Cardiac muscle cell (in vitro differentiated cells and primary cell): Measurements from ENCODE around the gene EFNA4. TPM values are rescaled to one million over a fixed set of nuclear protein-coding genes. Genes with fewer than 3 reads are reported as not detected.
A peak's percentile ranks its signal among the peaks of the same experiment; 100 is the strongest.

Source experiments
- DNase-seq, 2 donors: peaks; one replicate each; pipeline versions ENCODE4 v3.0.0 to v3.0.0-alpha.2; 2010 to 2017; ENCODE audit warnings: low read depth in 1 of 2, low spot score in 1 of 2
- H3K27ac ChIP-seq: fragments of 200-600 bp; sonication (generic); 2 replicates; pipeline ENCODE4 v1.5.1; 2016
- H3K27me3 ChIP-seq: fragments of 200-600 bp; sonication (generic); 2 replicates; pipeline ENCODE4 v1.6.0; 2016; ENCODE audit warnings: control low read depth
- H3K36me3 ChIP-seq: fragments of 200-600 bp; sonication (generic); 2 replicates; pipeline ENCODE4 v1.5.1; 2016; ENCODE audit warnings: control low read depth
- H3K4me1 ChIP-seq: fragments of 200-600 bp; sonication (generic); 2 replicates; pipeline ENCODE4 v1.8.1; 2017; ENCODE audit warnings: low read depth, mild to moderate bottlenecking, mixed run types
- H3K4me3 ChIP-seq: fragments of 200-600 bp; sonication (generic); 2 replicates; pipeline ENCODE4 v1.5.1; 2016; ENCODE audit warnings: mild to moderate bottlenecking
- H3K9me3 ChIP-seq: fragments of 200-600 bp; sonication (generic); 2 replicates; pipeline ENCODE4 v1.5.1; 2017; ENCODE audit warnings: low read depth, mild to moderate bottlenecking, control low read depth
- polyA plus RNA-seq: library from polyadenylated mRNA; unstranded; fragments of >200 nt; fragmentation: Nextera tagmentation; extraction: Ambion mirVana; gene quantifications from 2 replicates; pipeline ENCODE4 v1.2.1, GENCODE V29; 2016
- total RNA-seq: library from RNA; depleted of rRNA; stranded (reverse); fragments of >200 nt; gene quantifications from 2 replicates; pipeline ENCODE4 v1.2.3, GENCODE V29; 2016
- TF ChIP-seq, protein P1 (sequence below): IDR thresholded peaks from 2 replicates; pipeline ENCODE4 v1.5.1; 2012; ENCODE audit warnings: low read depth, mild to moderate bottlenecking, low read length

Gene EFNA4
- total and polyA plus RNA-seq, 2 experiments from 2014 or later: 29.2 to 29.6 TPM

DNA sequence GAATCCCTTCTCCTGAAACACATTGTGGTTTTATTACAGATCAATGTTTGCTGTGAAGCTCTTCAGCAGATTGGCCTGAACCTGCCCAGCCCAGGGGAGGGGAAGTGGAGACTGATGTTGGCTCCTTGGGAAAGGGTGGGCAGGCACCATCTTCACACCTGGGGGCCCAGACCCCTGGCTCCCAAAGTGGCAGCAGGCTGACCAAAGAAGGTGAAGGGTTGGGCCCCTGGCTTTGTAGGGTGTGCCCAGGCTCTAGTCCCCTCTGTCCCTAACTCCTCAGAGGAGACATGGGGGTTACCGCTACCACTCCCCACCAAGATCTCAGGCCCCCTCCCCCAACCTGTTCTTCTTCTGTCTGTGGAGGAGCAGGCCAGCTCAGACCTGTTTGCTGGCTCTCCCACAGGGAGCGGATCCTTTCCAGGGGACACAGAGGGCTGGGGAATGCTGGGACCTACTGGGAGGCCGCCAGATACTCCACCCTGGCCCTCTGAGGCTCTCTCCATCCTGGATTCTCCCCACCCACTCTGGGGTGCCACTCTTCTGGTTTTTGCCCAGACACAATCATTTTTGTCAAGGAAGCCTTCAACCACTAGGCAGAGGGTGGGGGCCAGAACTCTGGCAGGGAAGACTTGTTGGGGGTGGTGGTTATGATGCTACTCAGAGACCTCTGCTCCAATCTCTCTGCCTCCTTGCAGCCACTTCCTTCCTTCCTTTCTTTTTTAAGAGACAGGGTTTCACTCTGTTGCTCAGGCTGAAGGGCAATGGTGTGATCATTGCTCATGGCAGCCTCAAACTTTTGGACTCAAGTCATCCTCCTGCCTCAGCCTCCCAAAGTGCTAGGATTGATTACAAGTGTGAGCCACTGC is 10.1 kb downstream of the EFNA4 start:
- no peak for DNase-seq
- no peaks in the 10 kb centered on the region for H3K9me3 ChIP-seq
- H3K4me3 ChIP-seq: no peak overlapping the region
- TF ChIP-seq, protein P1, sequence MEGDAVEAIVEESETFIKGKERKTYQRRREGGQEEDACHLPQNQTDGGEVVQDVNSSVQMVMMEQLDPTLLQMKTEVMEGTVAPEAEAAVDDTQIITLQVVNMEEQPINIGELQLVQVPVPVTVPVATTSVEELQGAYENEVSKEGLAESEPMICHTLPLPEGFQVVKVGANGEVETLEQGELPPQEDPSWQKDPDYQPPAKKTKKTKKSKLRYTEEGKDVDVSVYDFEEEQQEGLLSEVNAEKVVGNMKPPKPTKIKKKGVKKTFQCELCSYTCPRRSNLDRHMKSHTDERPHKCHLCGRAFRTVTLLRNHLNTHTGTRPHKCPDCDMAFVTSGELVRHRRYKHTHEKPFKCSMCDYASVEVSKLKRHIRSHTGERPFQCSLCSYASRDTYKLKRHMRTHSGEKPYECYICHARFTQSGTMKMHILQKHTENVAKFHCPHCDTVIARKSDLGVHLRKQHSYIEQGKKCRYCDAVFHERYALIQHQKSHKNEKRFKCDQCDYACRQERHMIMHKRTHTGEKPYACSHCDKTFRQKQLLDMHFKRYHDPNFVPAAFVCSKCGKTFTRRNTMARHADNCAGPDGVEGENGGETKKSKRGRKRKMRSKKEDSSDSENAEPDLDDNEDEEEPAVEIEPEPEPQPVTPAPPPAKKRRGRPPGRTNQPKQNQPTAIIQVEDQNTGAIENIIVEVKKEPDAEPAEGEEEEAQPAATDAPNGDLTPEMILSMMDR: no peak
- no peak overlapping the region for H3K27ac ChIP-seq
- peaks cover 23% of the 10 kb centered on the region for H3K4me1 ChIP-seq
- no peaks in the 10 kb centered on the region for H3K36me3 ChIP-seq
- peaks cover 3% of the 10 kb centered on the region for H3K27me3 ChIP-seq

DNA sequence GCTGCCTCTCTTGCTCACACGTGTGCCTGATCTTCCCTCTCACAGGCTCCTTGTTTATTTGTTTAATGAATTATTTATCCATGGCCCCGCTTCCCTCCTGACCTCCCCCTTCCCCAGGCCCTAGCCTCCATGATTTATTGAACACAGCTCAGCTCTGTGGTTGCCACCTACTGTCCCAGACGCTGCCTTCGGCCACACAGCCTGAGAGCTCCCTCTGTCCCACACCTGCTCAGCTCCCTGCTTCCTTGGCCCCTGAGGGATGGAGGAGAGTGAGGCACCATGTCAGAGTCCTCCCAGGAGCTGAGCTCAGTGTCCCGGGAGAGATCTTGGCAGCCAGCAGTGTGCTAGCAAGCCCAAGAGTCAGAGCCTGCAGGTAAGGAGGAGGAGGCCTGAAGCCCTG is 12.0 kb downstream of the EFNA4 start:
- Histone ChIP-seq H3K27me3 (peaks cover 3% of the 10 kb centered on the region), H3K4me3 (no peak overlapping the region), H3K27ac (no peak overlapping the region), H3K4me1 (peaks cover 17% of the 10 kb centered on the region), H3K36me3 (no peaks in the 10 kb centered on the region), H3K9me3 (no peaks in the 10 kb centered on the region)
- TF ChIP-seq, protein P1: no peak
- DNase-seq: no peak

DNA sequence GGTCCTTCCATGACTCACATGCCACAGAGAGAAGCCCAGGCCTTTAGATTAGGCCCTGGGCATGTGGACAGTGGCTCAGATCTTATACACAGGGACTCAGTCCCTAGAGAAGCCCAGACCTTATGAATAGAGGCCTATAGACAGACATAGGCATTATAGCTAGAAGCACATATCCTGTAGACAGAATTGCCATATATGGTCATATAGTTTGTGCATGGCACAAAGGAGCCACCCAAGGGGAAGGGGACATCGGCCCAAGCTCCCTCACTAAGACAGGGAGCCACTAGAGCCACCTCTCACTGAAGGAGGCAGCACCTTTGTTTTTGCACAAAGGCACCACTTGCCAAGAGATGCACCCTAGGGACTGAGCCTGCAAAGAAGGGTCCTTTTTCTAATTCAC is 12.8 kb downstream of the EFNA4 start:
- Histone ChIP-seq H3K27ac (peak overlapping the region; percentile 13), H3K4me1 (peaks cover 13% of the 10 kb centered on the region), H3K4me3 (no peak overlapping the region), H3K36me3 (no peaks in the 10 kb centered on the region), H3K27me3 (peaks cover 6% of the 10 kb centered on the region), H3K9me3 (no peaks in the 10 kb centered on the region)
- TF ChIP-seq, protein P1: no peak
- DNase-seq: no peak

DNA sequence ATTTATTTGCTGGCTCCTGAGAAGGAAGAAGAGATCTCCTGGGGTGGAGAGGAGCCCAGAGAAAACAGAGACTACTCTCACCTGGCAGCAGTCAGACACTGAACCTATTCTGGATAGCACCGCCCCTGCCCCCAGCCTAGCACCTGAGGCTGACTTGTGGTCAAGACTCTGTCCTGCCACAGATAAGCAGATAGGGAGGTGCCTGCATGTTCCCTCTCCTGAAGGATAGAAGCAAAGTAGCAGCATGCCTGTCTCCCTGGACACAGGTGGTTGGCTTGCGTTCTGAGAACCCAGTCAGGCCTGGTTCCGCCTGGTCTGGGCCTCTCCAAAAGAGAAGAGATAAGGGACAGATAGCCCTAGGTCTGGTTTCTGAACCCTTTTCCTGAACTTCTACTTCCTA is 13.8 kb downstream of the EFNA4 start:
- DNase-seq: no peak
- peaks cover 16% of the 10 kb centered on the region for H3K27me3 ChIP-seq
- no peaks in the 10 kb centered on the region for H3K9me3 ChIP-seq
- peaks cover 10% of the 10 kb centered on the region for H3K4me1 ChIP-seq
- TF ChIP-seq, protein P1: no peak
- H3K27ac ChIP-seq: no peak overlapping the region
- no peaks in the 10 kb centered on the region for H3K36me3 ChIP-seq
- no peak overlapping the region for H3K4me3 ChIP-seq

DNA sequence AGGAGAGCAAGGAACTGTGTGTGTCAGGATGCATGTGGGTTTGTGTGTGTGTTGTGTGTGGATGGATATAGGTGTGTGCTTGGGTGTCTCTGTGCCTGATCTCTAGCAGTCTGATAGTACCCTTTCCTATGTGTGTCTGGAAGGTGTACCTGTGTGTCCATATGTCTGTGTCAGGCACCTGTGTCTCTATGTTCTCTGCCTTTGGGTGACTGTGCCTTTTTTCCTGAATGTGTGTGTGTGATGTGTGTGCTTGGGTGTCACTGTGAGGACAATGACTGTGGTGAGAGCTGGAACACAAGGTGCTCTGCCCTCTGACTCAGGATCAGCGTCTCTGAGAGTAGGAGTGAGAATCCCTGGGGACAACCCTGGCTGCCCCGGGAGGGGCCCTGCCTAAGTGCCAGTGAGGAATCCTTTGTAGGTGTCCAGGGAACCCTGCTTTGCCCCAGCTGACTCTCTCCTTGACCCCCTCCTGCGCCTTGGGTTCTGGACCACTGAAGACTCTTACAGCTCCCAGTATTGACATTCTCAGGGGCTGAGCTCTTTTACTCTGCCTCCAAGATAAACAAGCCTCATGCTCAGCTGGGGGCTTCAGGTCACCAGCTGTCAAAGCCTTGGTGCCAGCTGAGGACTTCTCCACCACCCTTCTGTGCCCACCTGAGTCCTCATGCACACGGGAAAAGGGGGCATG is 14.4 kb downstream of the EFNA4 start:
- Histone ChIP-seq H3K4me1 (peaks cover 10% of the 10 kb centered on the region), H3K27me3 (peaks cover 22% of the 10 kb centered on the region), H3K27ac (no peak overlapping the region), H3K36me3 (no peaks in the 10 kb centered on the region), H3K9me3 (no peaks in the 10 kb centered on the region), H3K4me3 (no peak overlapping the region)
- peak in 1 of 2 donors; percentile 18 for DNase-seq
- TF ChIP-seq, protein P1: no peak
